ENCODE measurements around the gene CENPX. TPM values are rescaled to one million over a fixed set of nuclear protein-coding genes. Genes with fewer than 3 reads are reported as not detected.

Gene CENPX
- total and polyA plus RNA-seq, 2 of the 13 experiments (the other 11 are each of a cell fraction or from before 2014, with no cell fraction given): 92.7 to 170 TPM

- TF ChIP-seq ESRRA (CRISPR knock-in tag; IDR thresholded peaks at IDR 0.05; ENCODE audit: low read depth) (no peak), ZNF180 (CRISPR knock-in tag; IDR thresholded peaks at IDR 0.05; ENCODE audit: borderline replicate concordance, low read depth) (no peak), DZIP1 (CRISPR knock-in tag; IDR thresholded peaks at IDR 0.05) (peak; percentile 78; the same call in 1 of the 2 replicates), ZNF576 (CRISPR knock-in tag; IDR thresholded peaks at IDR 0.05) (peak; percentile 76; the same call in 1 of the 2 replicates), FOXK1 (CRISPR knock-in tag; IDR thresholded peaks at IDR 0.05; ENCODE audit: borderline replicate concordance, low read depth) (no peak), NFIC (IDR thresholded peaks at IDR 0.05; ENCODE audit: low read length) (no peak), E2F5 (CRISPR knock-in tag; conservative IDR thresholded peaks at IDR 0.05) (peak; percentile 1; the same call in 1 of the 2 replicates), ZNF367 (CRISPR knock-in tag; IDR thresholded peaks at IDR 0.05; ENCODE audit: borderline replicate concordance) (no peak), NFE2 (CRISPR knock-in tag; IDR thresholded peaks at IDR 0.05) (no peak), ZNF512 (CRISPR knock-in tag; IDR thresholded peaks at IDR 0.05) (no peak), HMG20A (CRISPR knock-in tag; IDR thresholded peaks at IDR 0.05; ENCODE audit: borderline replicate concordance) (no peak), FOSL2 (CRISPR knock-in tag; IDR thresholded peaks at IDR 0.05) (no peak), TMF1 (CRISPR knock-in tag; IDR thresholded peaks at IDR 0.05; ENCODE audit: low read depth) (peak; percentile 78), EEA1 (CRISPR knock-in tag; IDR thresholded peaks at IDR 0.05; ENCODE audit: borderline replicate concordance) (no peak; the same call in 1 of the 2 replicates), KAT7 (CRISPR knock-in tag; IDR thresholded peaks at IDR 0.05; ENCODE audit: borderline replicate concordance) (no peak), PITX1 (CRISPR knock-in tag; IDR thresholded peaks at IDR 0.05) (0 out of 2 replicates have a peak, but pooled peaks have one; percentile 1), ZNF556 (CRISPR knock-in tag; IDR thresholded peaks at IDR 0.05; ENCODE audit: borderline replicate concordance) (no peak), MLX (CRISPR knock-in tag; IDR thresholded peaks at IDR 0.05) (no peak), HNF4G (IDR thresholded peaks at IDR 0.05; ENCODE audit: borderline replicate concordance, low read depth, low read length) (no peak), HNF4G (CRISPR knock-in tag; IDR thresholded peaks at IDR 0.05; ENCODE audit: borderline replicate concordance, low read depth) (no peak), ATF3 (CRISPR knock-in tag; IDR thresholded peaks at IDR 0.05) (no peak), SOX13 (IDR thresholded peaks at IDR 0.05) (no peak), SOX13 (CRISPR knock-in tag; conservative IDR thresholded peaks at IDR 0.05 in 1 of 2, IDR thresholded peaks at IDR 0.05 in 1 of 2) (no peak), TOE1 (CRISPR knock-in tag; IDR thresholded peaks at IDR 0.05) (no peak)
Measured at GRCh38 chr17:82023447-82024241, 966 bp upstream of the CENPX start (continued).

Data from HepG2 (cell line).